Bronchial epithelial cell (primary cell): ENCODE data around the gene LRRC75B. TPM values are rescaled to one million over a fixed set of nuclear protein-coding genes. Genes with fewer than 3 reads are reported as not detected.

Source experiments
- DNase-seq: peaks from one replicate; pipeline ENCODE4 v3.0.0-alpha.2; 2010; ENCODE audit warnings: low read depth
- FAIRE-seq: peaks from 2 replicates; lab custom pipeline; 2011; peaks lifted over from hg19 to GRCh38; lab: Jason Lieb, UNC
- H3K27me3 ChIP-seq: 2 replicates; pipeline ENCODE4 v1.5.1; 2011; ENCODE audit warnings: low read length; ENCODE audit not compliant: control insufficient read depth, insufficient read depth
- H3K36me3 ChIP-seq: 2 replicates; pipeline ENCODE4 v1.5.1; 2011; ENCODE audit warnings: low read length; ENCODE audit not compliant: control insufficient read depth, insufficient read depth
- H3K4me3 ChIP-seq: 2 replicates; pipeline ENCODE4 v1.5.1; 2011; ENCODE audit warnings: mild to moderate bottlenecking, low read depth, low read length, control low read depth
- total RNA-seq: library from RNA; depleted of rRNA; stranded (reverse); fragments of >200 nt; gene quantifications from 2 replicates; pipeline ENCODE4 v1.2.1, GENCODE V29; 2014
- TF ChIP-seq, protein P1 (sequence below): IDR thresholded peaks from 2 replicates; pipeline ENCODE4 v1.5.1; 2011; ENCODE audit warnings: mild to moderate bottlenecking, moderate library complexity, low read length, control low read depth, inconsistent platforms; ENCODE audit not compliant: insufficient read depth, severe bottlenecking

Gene LRRC75B
- total RNA-seq, 1 donor from 2014 or later: 4.2 TPM

DNA sequence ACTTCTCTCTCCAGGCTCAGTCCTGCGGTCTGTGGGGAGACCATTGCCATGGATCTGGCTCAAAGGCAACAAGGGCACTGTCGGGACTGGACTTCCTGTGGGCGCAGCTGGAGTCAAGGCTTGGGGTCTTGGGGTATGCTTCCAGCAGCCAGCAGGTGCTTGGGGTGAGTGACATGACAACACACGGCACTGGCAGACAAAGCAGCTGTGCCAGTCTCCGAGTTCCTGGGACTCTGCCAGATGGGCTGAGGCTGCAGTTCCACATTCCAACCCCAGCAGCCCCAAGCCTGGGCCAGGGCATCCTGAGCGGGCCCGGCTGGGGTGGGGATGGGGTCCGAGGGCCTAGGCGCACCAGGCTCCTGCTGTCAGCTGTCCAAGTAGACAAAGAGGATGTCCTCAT lies 50.2 kb downstream of the LRRC75B start:
- H3K27me3 ChIP-seq: no peaks in the 10 kb centered on the region
- TF ChIP-seq, protein P1, sequence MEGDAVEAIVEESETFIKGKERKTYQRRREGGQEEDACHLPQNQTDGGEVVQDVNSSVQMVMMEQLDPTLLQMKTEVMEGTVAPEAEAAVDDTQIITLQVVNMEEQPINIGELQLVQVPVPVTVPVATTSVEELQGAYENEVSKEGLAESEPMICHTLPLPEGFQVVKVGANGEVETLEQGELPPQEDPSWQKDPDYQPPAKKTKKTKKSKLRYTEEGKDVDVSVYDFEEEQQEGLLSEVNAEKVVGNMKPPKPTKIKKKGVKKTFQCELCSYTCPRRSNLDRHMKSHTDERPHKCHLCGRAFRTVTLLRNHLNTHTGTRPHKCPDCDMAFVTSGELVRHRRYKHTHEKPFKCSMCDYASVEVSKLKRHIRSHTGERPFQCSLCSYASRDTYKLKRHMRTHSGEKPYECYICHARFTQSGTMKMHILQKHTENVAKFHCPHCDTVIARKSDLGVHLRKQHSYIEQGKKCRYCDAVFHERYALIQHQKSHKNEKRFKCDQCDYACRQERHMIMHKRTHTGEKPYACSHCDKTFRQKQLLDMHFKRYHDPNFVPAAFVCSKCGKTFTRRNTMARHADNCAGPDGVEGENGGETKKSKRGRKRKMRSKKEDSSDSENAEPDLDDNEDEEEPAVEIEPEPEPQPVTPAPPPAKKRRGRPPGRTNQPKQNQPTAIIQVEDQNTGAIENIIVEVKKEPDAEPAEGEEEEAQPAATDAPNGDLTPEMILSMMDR: no peak
- peaks cover 40% of the 10 kb centered on the region for H3K36me3 ChIP-seq
- FAIRE-seq (no peak), DNase-seq (no peak)
- H3K4me3 ChIP-seq: no peak overlapping the region

DNA sequence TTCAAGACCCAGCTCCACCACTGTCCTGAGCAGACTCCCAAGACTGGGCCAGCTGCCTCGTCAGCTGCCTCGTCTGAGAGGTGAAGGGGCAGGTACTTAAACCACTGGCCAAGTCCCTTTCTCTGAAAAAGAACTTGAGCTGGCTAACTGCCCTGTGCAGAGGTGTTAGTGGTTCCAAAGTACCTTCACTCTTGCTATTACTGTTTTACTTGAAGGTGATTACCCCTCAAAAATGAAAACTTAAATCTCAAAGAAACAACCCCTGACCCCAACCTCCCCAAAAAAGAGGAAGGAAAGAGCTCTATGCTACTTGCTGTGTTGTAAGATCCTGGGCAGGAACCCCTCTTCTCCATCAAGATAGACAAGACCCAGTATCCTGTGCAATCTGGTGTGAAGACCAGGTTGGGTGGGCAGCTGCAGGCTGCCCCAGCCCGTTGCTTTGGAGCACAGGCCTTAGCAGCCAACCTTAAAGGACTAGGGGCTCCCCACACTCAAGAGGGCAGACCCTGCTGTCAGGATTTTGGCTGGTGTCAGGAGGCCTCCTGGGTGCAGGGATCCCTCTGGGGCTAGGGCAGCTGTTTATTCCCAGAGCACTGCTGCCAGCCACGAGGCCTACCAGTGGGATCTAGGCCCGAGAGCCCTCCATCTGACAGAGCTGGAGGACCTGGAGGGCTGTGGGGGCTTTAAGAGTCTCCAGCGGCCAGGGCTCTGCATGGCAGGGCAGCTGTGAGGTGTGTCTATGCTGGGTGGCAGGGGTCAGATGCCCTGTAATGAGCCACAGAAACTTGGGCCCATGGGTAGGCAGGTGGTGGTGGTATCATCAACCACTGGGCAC lies 51.0 kb downstream of the LRRC75B start:
- Histone ChIP-seq H3K4me3 (no peak overlapping the region), H3K36me3 (peaks cover 35% of the 10 kb centered on the region), H3K27me3 (no peaks in the 10 kb centered on the region)
- DNase-seq: no peak
- no peak for FAIRE-seq
- TF ChIP-seq, protein P1: no peak

DNA sequence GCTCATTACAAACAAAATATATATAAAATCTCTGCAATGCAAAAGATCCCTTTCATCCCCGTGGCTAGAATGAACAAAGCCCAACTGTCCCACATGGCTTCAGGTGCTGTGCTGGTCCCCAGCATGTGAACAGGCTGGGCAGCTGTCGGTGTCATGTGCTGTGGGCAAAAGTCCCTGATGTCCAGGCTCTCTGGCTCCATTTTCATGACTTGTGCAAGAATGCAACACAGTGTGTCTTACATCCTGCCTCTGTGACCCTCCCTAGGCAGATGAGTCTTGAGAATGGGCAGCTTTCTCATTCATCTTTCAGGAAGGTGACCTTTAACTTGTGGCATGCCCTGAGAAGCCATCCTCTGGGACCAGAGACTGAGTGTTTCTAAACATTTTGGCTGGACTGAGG lies 52.4 kb downstream of the LRRC75B start:
- FAIRE-seq: no peak
- no peak for DNase-seq
- TF ChIP-seq, protein P1: no peak
- Histone ChIP-seq H3K4me3 (no peak overlapping the region), H3K36me3 (peaks cover 29% of the 10 kb centered on the region), H3K27me3 (no peaks in the 10 kb centered on the region)

DNA sequence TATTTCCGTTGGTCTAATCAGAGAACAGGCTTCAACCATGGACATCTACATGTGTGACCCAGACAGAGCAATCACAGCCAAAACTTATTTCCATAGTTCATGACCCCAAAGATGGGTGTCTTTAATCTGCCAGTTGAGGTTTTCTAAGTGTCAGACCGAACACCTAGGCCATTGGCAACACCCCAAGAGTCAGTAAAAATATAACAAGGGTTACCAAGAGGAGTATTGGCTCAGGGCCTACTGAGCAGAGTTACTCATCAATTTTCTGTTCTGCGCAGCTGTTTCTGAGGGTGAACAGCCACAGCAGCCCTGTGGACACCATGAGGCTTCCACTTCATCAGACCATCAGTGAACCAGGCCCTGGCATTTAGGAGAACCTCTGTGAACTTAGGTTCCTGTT lies 56.8 kb downstream of the LRRC75B start:
- H3K36me3 ChIP-seq: no peaks in the 10 kb centered on the region
- FAIRE-seq: no peak
- no peak for DNase-seq
- no peak overlapping the region for H3K4me3 ChIP-seq
- TF ChIP-seq, protein P1: no peak
- no peaks in the 10 kb centered on the region for H3K27me3 ChIP-seq

Other genes starting within 250 kb of the LRRC75B start
- gene ADORA2A, start 165.5 kb downstream of the LRRC75B start, total RNA-seq: under 0.01 and 0.77 TPM in 2 replicates
- gene UPB1, start 97.7 kb downstream of the LRRC75B start, total RNA-seq: not detected in 2 replicates
- 71.6 and 134 TPM in 2 replicates for gene GUCD1, start 37.9 kb downstream of the LRRC75B start, total RNA-seq
- 147 and 182 TPM in 2 replicates for gene SNRPD3, start 37.1 kb downstream of the LRRC75B start, total RNA-seq
- 2.9 and 4.7 TPM in 2 replicates for gene GGT1, start 10.1 kb upstream of the LRRC75B start, total RNA-seq
- gene PIWIL3, start 181.6 kb upstream of the LRRC75B start, total RNA-seq: not detected in 2 replicates
- gene SGSM1, start 213.1 kb upstream of the LRRC75B start, total RNA-seq: not detected in 2 replicates